Neural cell (in vitro differentiated cells): Measurements from ENCODE around the gene C1orf198. TPM values are rescaled to one million over a fixed set of nuclear protein-coding genes. Genes with fewer than 3 reads are reported as not detected.

Experiments used
- H2AFZ ChIP-seq: fragments of 200-600, 300-800 bp; sonication (generic), shearing (Covaris generic); 2 replicates; pipeline ENCODE4 v1.6.0; 2014; ENCODE audit warnings: low read depth, mild to moderate bottlenecking, antibody characterized with exemption, low read length, moderate library complexity
- H3F3A ChIP-seq: fragments of 200-600 bp; shearing (Covaris generic); 2 replicates; pipeline ENCODE4 v1.6.1; 2016; ENCODE audit warnings: mild to moderate bottlenecking, moderate library complexity, mixed read lengths, antibody characterized with exemption, low read length; ENCODE audit not compliant: insufficient read depth, poor library complexity, severe bottlenecking
- H3K27ac ChIP-seq: fragments of 200-600, 300-800 bp; sonication (generic), shearing (Covaris generic); 2 replicates; pipeline ENCODE4 v1.5.1; 2014; ENCODE audit warnings: mild to moderate bottlenecking, low read length, moderate library complexity
- H3K27me3 ChIP-seq: fragments of 300-800, 200-600 bp; sonication (generic), shearing (Covaris generic); 2 replicates; pipeline ENCODE4 v1.6.0; 2014; ENCODE audit warnings: mild to moderate bottlenecking, low read depth, low read length, moderate library complexity; ENCODE audit not compliant: insufficient read depth
- H3K36me3 ChIP-seq: fragments of 300-800, 200-600 bp; sonication (generic), shearing (Covaris generic); 2 replicates; pipeline ENCODE4 v1.5.1; 2014; ENCODE audit warnings: mild to moderate bottlenecking, antibody characterized with exemption, low read length, moderate library complexity; ENCODE audit not compliant: insufficient read depth
- H3K4me2 ChIP-seq: fragments of 300-800, 200-600 bp; sonication (generic), shearing (Covaris generic); 2 replicates; pipeline ENCODE4 v1.6.0; 2014; ENCODE audit warnings: mild to moderate bottlenecking, low read length
- H3K4me3 ChIP-seq: fragments of 300-800, 200-600 bp; sonication (generic), shearing (Covaris generic); 2 replicates; pipeline ENCODE4 v1.5.1; 2014; ENCODE audit warnings: mild to moderate bottlenecking, low read length, moderate library complexity
- H3K79me2 ChIP-seq: fragments of 200-600 bp; shearing (Covaris generic); replicated peaks from 2 replicates; pipeline ENCODE4 v1.6.0; 2014; ENCODE audit warnings: mild to moderate bottlenecking, low read length, moderate library complexity; ENCODE audit not compliant: insufficient read depth
- H3K9ac ChIP-seq: fragments of 300-800, 200-600 bp; sonication (generic), shearing (Covaris generic); 2 replicates; pipeline ENCODE4 v1.6.1; 2016; ENCODE audit warnings: mild to moderate bottlenecking, low read length, mixed read lengths
- H3K9me2 ChIP-seq: fragments of 200-600 bp; shearing (Covaris generic); 2 replicates; pipeline ENCODE4 v1.6.1; 2016; ENCODE audit warnings: mild to moderate bottlenecking, low read length, mixed read lengths; ENCODE audit not compliant: insufficient read depth
- H3K9me3 ChIP-seq: fragments of 200-600, 300-800 bp; sonication (generic), shearing (Covaris generic); 2 replicates; pipeline ENCODE4 v1.6.1; 2016; ENCODE audit warnings: mild to moderate bottlenecking, mixed run types, low read length, moderate library complexity, mixed read lengths
- H4K20me1 ChIP-seq: fragments of 200-600 bp; shearing (Covaris generic); 2 replicates; pipeline ENCODE4 v1.6.1; 2016; ENCODE audit warnings: mild to moderate bottlenecking, mixed run types; ENCODE audit not compliant: insufficient read depth
- CTCF ChIP-seq: fragments of 450-650 bp; IDR thresholded peaks from 2 replicates; pipeline ENCODE4 v1.5.1; 2014; ENCODE audit warnings: antibody characterized with exemption, mild to moderate bottlenecking, moderate library complexity; ENCODE audit not compliant: poor library complexity, severe bottlenecking
- EP300 ChIP-seq: fragments of 450-650 bp; conservative IDR thresholded peaks from 2 replicates; pipeline ENCODE4 v1.6.1; 2014; ENCODE audit warnings: antibody characterized with exemption, mild to moderate bottlenecking, moderate library complexity; ENCODE audit not compliant: poor library complexity, severe bottlenecking
- EZH2 ChIP-seq: fragments of 200-600, 300-800 bp; shearing (Covaris generic), sonication (generic); IDR thresholded peaks from 2 replicates; pipeline ENCODE4 v1.6.1; 2014; ENCODE audit warnings: antibody characterized with exemption, low read length, borderline replicate concordance, mild to moderate bottlenecking; ENCODE audit not compliant: insufficient read depth, poor library complexity, severe bottlenecking
- MXI1 ChIP-seq: fragments of 450-650 bp; conservative IDR thresholded peaks from 2 replicates; pipeline ENCODE4 v1.6.1; 2014; ENCODE audit warnings: antibody characterized with exemption, mild to moderate bottlenecking; ENCODE audit not compliant: poor library complexity, severe bottlenecking
- POLR2AphosphoS5 ChIP-seq: IDR thresholded peaks from 2 replicates; pipeline ENCODE4 v1.6.1; 2012
- RAD21 ChIP-seq: fragments of 450-650 bp; conservative IDR thresholded peaks from 2 replicates; pipeline ENCODE4 v1.6.1; 2014; ENCODE audit warnings: antibody characterized with exemption, mild to moderate bottlenecking, moderate library complexity
- SMC3 ChIP-seq: fragments of 450-650 bp; conservative IDR thresholded peaks from 2 replicates; pipeline ENCODE4 v1.6.1; 2014; ENCODE audit warnings: antibody characterized with exemption, mild to moderate bottlenecking, moderate library complexity; ENCODE audit not compliant: poor library complexity
- TAF1 ChIP-seq: IDR thresholded peaks from 2 replicates; pipeline ENCODE4 v1.6.1; 2012; ENCODE audit warnings: low read depth
- polyA plus RNA-seq: library from polyadenylated mRNA; depleted of rRNA; stranded (reverse); fragments of >200 nt; gene quantifications from 2 replicates; pipeline ENCODE4 v1.2.3, GENCODE V29; 2014
- TF ChIP-seq, protein P1 (sequence below): IDR thresholded peaks from 2 replicates; pipeline ENCODE4 v1.6.1; 2012; ENCODE audit warnings: borderline replicate concordance

Gene C1orf198
- polyA plus RNA-seq, 1 donor from 2014 or later, result 16.7 TPM

DNA sequence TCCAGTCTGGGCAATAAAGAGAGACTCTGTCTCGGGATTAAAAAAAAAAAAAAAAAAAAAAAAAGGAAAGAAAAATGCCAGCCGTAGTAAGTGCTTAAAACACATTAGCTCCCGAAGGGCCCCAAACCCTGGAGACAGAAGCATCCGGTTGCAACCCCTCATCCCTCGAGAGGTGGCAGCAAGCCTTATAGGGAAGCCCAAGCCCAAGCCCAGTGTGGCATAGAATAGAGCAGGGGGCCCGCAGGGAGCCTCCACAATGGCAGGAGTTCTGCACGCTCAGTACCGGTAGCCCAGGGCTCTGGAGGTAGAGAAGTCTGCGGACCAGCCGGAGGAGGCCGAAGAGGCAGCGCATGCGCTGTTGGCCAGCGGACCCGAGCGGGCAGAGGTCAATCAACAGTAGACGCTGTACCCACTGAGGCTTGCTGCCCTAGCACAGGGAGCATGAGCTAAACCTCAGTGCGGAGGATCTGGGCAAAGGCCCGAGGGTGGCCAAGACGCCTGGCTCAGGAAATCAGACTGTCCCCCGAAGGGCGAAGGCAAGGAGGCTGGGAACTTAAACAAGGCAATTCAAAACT is 34.1 kb upstream of the C1orf198 start:
- Histone ChIP-seq H3F3A (no peaks in the 10 kb centered on the region), H3K9me2 (no peaks in the 10 kb centered on the region), H3K36me3 (no peaks in the 10 kb centered on the region), H3K9me3 (no peaks in the 10 kb centered on the region), H3K79me2 (no peaks in the 10 kb centered on the region), H3K4me3 (no peak overlapping the region), H2AFZ (no peak overlapping the region), H3K27me3 (no peaks in the 10 kb centered on the region), H3K27ac (no peak overlapping the region), H3K9ac (no peak overlapping the region), H3K4me2 (no peak overlapping the region), H4K20me1 (no peaks in the 10 kb centered on the region)
- TF ChIP-seq EZH2 (no peak), RAD21 (no peak), EP300 (no peak), TAF1 (no peak), CTCF (no peak), POLR2AphosphoS5 (no peak), SMC3 (no peak), MXI1 (no peak)
- TF ChIP-seq, protein P1, sequence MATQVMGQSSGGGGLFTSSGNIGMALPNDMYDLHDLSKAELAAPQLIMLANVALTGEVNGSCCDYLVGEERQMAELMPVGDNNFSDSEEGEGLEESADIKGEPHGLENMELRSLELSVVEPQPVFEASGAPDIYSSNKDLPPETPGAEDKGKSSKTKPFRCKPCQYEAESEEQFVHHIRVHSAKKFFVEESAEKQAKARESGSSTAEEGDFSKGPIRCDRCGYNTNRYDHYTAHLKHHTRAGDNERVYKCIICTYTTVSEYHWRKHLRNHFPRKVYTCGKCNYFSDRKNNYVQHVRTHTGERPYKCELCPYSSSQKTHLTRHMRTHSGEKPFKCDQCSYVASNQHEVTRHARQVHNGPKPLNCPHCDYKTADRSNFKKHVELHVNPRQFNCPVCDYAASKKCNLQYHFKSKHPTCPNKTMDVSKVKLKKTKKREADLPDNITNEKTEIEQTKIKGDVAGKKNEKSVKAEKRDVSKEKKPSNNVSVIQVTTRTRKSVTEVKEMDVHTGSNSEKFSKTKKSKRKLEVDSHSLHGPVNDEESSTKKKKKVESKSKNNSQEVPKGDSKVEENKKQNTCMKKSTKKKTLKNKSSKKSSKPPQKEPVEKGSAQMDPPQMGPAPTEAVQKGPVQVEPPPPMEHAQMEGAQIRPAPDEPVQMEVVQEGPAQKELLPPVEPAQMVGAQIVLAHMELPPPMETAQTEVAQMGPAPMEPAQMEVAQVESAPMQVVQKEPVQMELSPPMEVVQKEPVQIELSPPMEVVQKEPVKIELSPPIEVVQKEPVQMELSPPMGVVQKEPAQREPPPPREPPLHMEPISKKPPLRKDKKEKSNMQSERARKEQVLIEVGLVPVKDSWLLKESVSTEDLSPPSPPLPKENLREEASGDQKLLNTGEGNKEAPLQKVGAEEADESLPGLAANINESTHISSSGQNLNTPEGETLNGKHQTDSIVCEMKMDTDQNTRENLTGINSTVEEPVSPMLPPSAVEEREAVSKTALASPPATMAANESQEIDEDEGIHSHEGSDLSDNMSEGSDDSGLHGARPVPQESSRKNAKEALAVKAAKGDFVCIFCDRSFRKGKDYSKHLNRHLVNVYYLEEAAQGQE, result no peak

GRCh38 chr1:230901671-230902070 is 33.4 kb upstream of the C1orf198 start:
- Histone ChIP-seq H3K9me3 (no peaks in the 10 kb centered on the region), H3K79me2 (no peaks in the 10 kb centered on the region), H3K4me3 (no peak overlapping the region), H3K27ac (no peak overlapping the region), H3F3A (no peaks in the 10 kb centered on the region), H4K20me1 (no peaks in the 10 kb centered on the region), H3K27me3 (no peaks in the 10 kb centered on the region), H3K9me2 (no peaks in the 10 kb centered on the region), H3K36me3 (no peaks in the 10 kb centered on the region), H3K4me2 (no peak overlapping the region), H3K9ac (no peak overlapping the region), H2AFZ (no peak overlapping the region)
- no peak for TF ChIP-seq SMC3

DNA sequence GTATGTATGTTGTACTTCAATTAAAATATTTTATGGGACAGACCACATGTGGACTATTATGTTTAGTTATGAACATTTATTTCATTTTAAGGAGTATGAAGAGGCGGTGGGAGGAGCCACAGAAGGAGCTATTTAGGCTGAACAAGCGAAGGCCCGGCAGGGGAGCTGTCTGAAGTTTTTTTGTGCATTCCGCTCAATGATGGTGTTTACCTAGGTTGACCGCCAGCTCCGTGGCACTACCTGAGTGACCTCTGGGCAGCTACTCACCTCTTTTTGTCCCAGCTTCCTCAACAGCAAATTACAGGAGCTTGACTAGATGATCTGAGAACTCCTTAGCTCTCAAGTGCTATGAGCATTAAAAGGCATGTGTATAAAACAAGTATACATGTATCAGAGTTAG is 32.7 kb upstream of the C1orf198 start:
- H4K20me1 ChIP-seq, result no peaks in the 10 kb centered on the region
- no peaks in the 10 kb centered on the region for H3K79me2 ChIP-seq
- TF ChIP-seq, protein P1, result no peak
- TF ChIP-seq MXI1, result no peak
- no peak overlapping the region for H3K4me2 ChIP-seq
- no peaks in the 10 kb centered on the region for H3K27me3 ChIP-seq
- H3K4me3 ChIP-seq, result no peak overlapping the region
- H2AFZ ChIP-seq, result no peak overlapping the region
- no peak overlapping the region for H3K9ac ChIP-seq
- no peaks in the 10 kb centered on the region for H3K36me3 ChIP-seq
- no peaks in the 10 kb centered on the region for H3K9me2 ChIP-seq
- no peaks in the 10 kb centered on the region for H3K9me3 ChIP-seq
- H3F3A ChIP-seq, result no peaks in the 10 kb centered on the region
- no peak overlapping the region for H3K27ac ChIP-seq
